Activated CD4-positive, alpha-beta memory T cell treated with anti-CD3 and anti-CD28 coated beads for 36 hours (primary cell): ENCODE measurements around the gene BNIP2. TPM values are rescaled to one million over a fixed set of nuclear protein-coding genes. Genes with fewer than 3 reads are reported as not detected.

Experiments
- CTCF ChIA-PET: fragments of 350-600 bp; sonication (Branson Sonifier 250); formaldehyde crosslinking; loops from one replicate; lab custom pipeline; 2021; ENCODE audit warnings: antibody characterized with exemption, inconsistent platforms; lab: Charles Lee
- POLR2A ChIA-PET: fragments of 350-600 bp; sonication (Branson Sonifier 250); formaldehyde crosslinking; loops from one replicate; lab custom pipeline; 2021; ENCODE audit warnings: antibody characterized with exemption; lab: Charles Lee
- DNase-seq: peaks from one replicate; pipeline ENCODE4 v3.0.0-alpha.2; 2020
- H3K27ac Mint-ChIP-seq: one replicate; pipeline ENCODE4 v1.8.0; 2021; ENCODE audit warnings: mixed read lengths
- H3K27me3 Mint-ChIP-seq: one replicate; pipeline ENCODE4 v1.8.0; 2021; ENCODE audit warnings: mixed read lengths
- H3K36me3 Mint-ChIP-seq: one replicate; pipeline ENCODE4 v1.8.0; 2021; ENCODE audit warnings: mixed read lengths
- H3K4me1 Mint-ChIP-seq: one replicate; pipeline ENCODE4 v1.8.0; 2021; ENCODE audit warnings: low read depth, mixed read lengths
- H3K4me3 Mint-ChIP-seq: one replicate; pipeline ENCODE4 v1.8.0; 2021; ENCODE audit warnings: mild to moderate bottlenecking, mixed read lengths
- H3K9me3 Mint-ChIP-seq: one replicate; pipeline ENCODE4 v1.8.0; 2021; ENCODE audit warnings: mixed read lengths
- intact Hi-C: fragments of 100-400 bp; cut with micrococcal nuclease; formaldehyde crosslinking; loops from one replicate; pipeline ENCODE4 v1.15.1; 2023
- total RNA-seq, 2 experiments: library from RNA; stranded (reverse); gene quantifications; one replicate each; pipeline ENCODE4 v1.2.3, GENCODE V29; 2021

The BNIP2 gene
- total RNA-seq, 2 experiments from 2014 or later, result 55.2 to 58.0 TPM

GRCh38 chr15:59618406-59618805, 70.7 kb downstream of the BNIP2 start:
- H3K9me3 Mint-ChIP-seq, result no peaks in the 10 kb centered on the region
- POLR2A ChIA-PET, result no interaction called here
- H3K27me3 Mint-ChIP-seq, result peaks cover 22% of the 10 kb centered on the region
- DNase-seq, result no peak
- no peak overlapping the region for H3K4me3 Mint-ChIP-seq
- no peaks in the 10 kb centered on the region for H3K36me3 Mint-ChIP-seq
- intact Hi-C loops, result no loop called here
- CTCF ChIA-PET, result no interaction called here
- H3K27ac Mint-ChIP-seq, result no peak overlapping the region
- H3K4me1 Mint-ChIP-seq, result peaks cover 2% of the 10 kb centered on the region

GRCh38 chr15:59616379-59616778, 72.7 kb downstream of the BNIP2 start:
- Mint-ChIP-seq H3K4me3 (no peak overlapping the region), H3K4me1 (peaks cover 2% of the 10 kb centered on the region), H3K9me3 (no peaks in the 10 kb centered on the region), H3K36me3 (no peaks in the 10 kb centered on the region), H3K27ac (no peak overlapping the region), H3K27me3 (peaks cover 24% of the 10 kb centered on the region)
- ChIA-PET POLR2A (no interaction called here), CTCF (interaction anchor here (1.3 to 1.9 kb wide), 2 partner anchors 84 to 88 kb away, joined by 3 to 6 read pairs; no protein-coding TSS in a partner anchor)
- DNase-seq, result no peak
- intact Hi-C loops, result no loop called here

GRCh38 chr15:59615661-59616060, 73.5 kb downstream of the BNIP2 start:
- CTCF ChIA-PET, result interaction anchor here (1.3 to 1.4 kb wide), 2 partner anchors 83 to 87 kb away, joined by 3 to 5 read pairs; no protein-coding TSS in a partner anchor
- peaks cover 24% of the 10 kb centered on the region for H3K27me3 Mint-ChIP-seq
- POLR2A ChIA-PET, result no interaction called here
- peaks cover 2% of the 10 kb centered on the region for H3K4me1 Mint-ChIP-seq
- intact Hi-C loops, result no loop called here
- no peaks in the 10 kb centered on the region for H3K36me3 Mint-ChIP-seq
- DNase-seq, result no peak
- no peak overlapping the region for H3K27ac Mint-ChIP-seq
- no peaks in the 10 kb centered on the region for H3K9me3 Mint-ChIP-seq
- H3K4me3 Mint-ChIP-seq, result no peak overlapping the region

GRCh38 chr15:59614153-59614552, 75.0 kb downstream of the BNIP2 start:
- no peak overlapping the region for H3K27ac Mint-ChIP-seq
- peaks cover 24% of the 10 kb centered on the region for H3K27me3 Mint-ChIP-seq
- H3K4me1 Mint-ChIP-seq, result peaks cover 2% of the 10 kb centered on the region
- H3K4me3 Mint-ChIP-seq, result no peak overlapping the region
- no peaks in the 10 kb centered on the region for H3K9me3 Mint-ChIP-seq
- intact Hi-C loops, result no loop called here
- POLR2A ChIA-PET, result no interaction called here
- H3K36me3 Mint-ChIP-seq, result no peaks in the 10 kb centered on the region
- CTCF ChIA-PET, result interaction anchor here (1.1 kb wide), 1 partner anchor 27 kb away, joined by 4 read pairs; no protein-coding TSS in a partner anchor
- no peak for DNase-seq

- no peaks in the 10 kb centered on the region for H3K36me3 Mint-ChIP-seq
- intact Hi-C loops, result no loop called here
- H3K4me1 Mint-ChIP-seq, result peaks cover 2% of the 10 kb centered on the region
- no peak within 1 kb of the TSS for H3K4me3 Mint-ChIP-seq
- ChIA-PET CTCF (interaction anchor here (0.8 to 1.3 kb wide), 3 partner anchors 26 to 79 kb away, joined by 4 to 5 read pairs (median 5); no protein-coding TSS in a partner anchor), POLR2A (interaction anchor here (0.8 kb wide), 1 partner anchor 20 kb away, joined by 3 read pairs; no protein-coding TSS in a partner anchor)
- no peaks in the 10 kb centered on the region for H3K9me3 Mint-ChIP-seq
- no peak within 1 kb of the TSS for H3K27ac Mint-ChIP-seq
- no peak for DNase-seq
- peaks cover 20% of the 10 kb centered on the region for H3K27me3 Mint-ChIP-seq
Measured at GRCh38 chr15:59611276-59612260, 77.6 kb downstream of the BNIP2 start, which contains the start of gene GCNT3. Gene GCNT3 (plus strand): TSS chr15:59611783. CDS start chr15:59618239, 6,456 bp downstream.

GRCh38 chr15:59609730-59610712, 79.1 kb downstream of the BNIP2 start:
- ChIA-PET POLR2A (no interaction called here), CTCF (no interaction called here)
- Mint-ChIP-seq H3K27ac (no peak overlapping the region), H3K27me3 (peaks cover 14% of the 10 kb centered on the region), H3K36me3 (no peaks in the 10 kb centered on the region), H3K9me3 (no peaks in the 10 kb centered on the region), H3K4me1 (peaks cover 2% of the 10 kb centered on the region), H3K4me3 (no peak overlapping the region)
- no peak for DNase-seq
- intact Hi-C loops, result no loop called here

Other genes with a start within 250 kb of the BNIP2 start
- gene GCNT3, start 77.5 kb downstream of the BNIP2 start, total RNA-seq, result not detected
- gene GTF2A2, start 31.8 kb downstream of the BNIP2 start, total RNA-seq, result 100 to 1,000 TPM; 165 to 167 TPM